ENCODE results near the gene MAP3K21.

MAP3K21 gene

GRCh38 chr1:233316473-233316872, 11.1 kb upstream of the MAP3K21 start:
- H3F3A ChIP-seq (ENCODE audit: control insufficient read depth, insufficient read depth): no peaks in the 10 kb centered on the region
- H3K9me2 ChIP-seq (replicated peaks; ENCODE audit: control insufficient read depth, low read length): no peaks in the 10 kb centered on the region
- no peaks in the 10 kb centered on the region for H4K20me1 ChIP-seq (ENCODE audit: control insufficient read depth, insufficient read depth, low read depth, low read length)
- H3K27ac ChIP-seq (ENCODE audit: low read depth, low read length): no peak overlapping the region
- H3K4me2 ChIP-seq (ENCODE audit: low read length): no peak overlapping the region
- H3K4me3 ChIP-seq (ENCODE audit: low read length): no peak overlapping the region
- H3K4me1 ChIP-seq (ENCODE audit: control insufficient read depth, low read length): no peaks in the 10 kb centered on the region
- no peaks in the 10 kb centered on the region for H3K9me3 ChIP-seq (ENCODE audit: control insufficient read depth, insufficient read depth, low read length)
- H3K79me2 ChIP-seq (ENCODE audit: control insufficient read depth, low read length): no peaks in the 10 kb centered on the region
- H3K36me3 ChIP-seq (ENCODE audit: control insufficient read depth, low read length): no peaks in the 10 kb centered on the region
- no peak for TF ChIP-seq EZH2phosphoT487 (IDR thresholded peaks at IDR 0.05; ENCODE audit: borderline replicate concordance, low read length)
- TF ChIP-seq, protein P1, sequence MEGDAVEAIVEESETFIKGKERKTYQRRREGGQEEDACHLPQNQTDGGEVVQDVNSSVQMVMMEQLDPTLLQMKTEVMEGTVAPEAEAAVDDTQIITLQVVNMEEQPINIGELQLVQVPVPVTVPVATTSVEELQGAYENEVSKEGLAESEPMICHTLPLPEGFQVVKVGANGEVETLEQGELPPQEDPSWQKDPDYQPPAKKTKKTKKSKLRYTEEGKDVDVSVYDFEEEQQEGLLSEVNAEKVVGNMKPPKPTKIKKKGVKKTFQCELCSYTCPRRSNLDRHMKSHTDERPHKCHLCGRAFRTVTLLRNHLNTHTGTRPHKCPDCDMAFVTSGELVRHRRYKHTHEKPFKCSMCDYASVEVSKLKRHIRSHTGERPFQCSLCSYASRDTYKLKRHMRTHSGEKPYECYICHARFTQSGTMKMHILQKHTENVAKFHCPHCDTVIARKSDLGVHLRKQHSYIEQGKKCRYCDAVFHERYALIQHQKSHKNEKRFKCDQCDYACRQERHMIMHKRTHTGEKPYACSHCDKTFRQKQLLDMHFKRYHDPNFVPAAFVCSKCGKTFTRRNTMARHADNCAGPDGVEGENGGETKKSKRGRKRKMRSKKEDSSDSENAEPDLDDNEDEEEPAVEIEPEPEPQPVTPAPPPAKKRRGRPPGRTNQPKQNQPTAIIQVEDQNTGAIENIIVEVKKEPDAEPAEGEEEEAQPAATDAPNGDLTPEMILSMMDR (IDR thresholded peaks at IDR 0.05; ENCODE audit: low read depth, low read length, poor library complexity, severe bottlenecking): no peak
- peaks cover 27% of the 10 kb centered on the region for H3K27me3 ChIP-seq (ENCODE audit: control insufficient read depth, low read length)

- Histone ChIP-seq H3K36me3 (ENCODE audit: control insufficient read depth, low read length) (no peaks in the 10 kb centered on the region), H3F3A (ENCODE audit: control insufficient read depth, insufficient read depth) (no peaks in the 10 kb centered on the region), H3K9me3 (ENCODE audit: control insufficient read depth, insufficient read depth, low read length) (no peaks in the 10 kb centered on the region), H3K27ac (ENCODE audit: low read depth, low read length) (no peak overlapping the region), H3K4me1 (ENCODE audit: control insufficient read depth, low read length) (no peaks in the 10 kb centered on the region), H3K4me2 (ENCODE audit: low read length) (no peak overlapping the region), H3K79me2 (ENCODE audit: control insufficient read depth, low read length) (no peaks in the 10 kb centered on the region), H3K9me2 (replicated peaks; ENCODE audit: control insufficient read depth, low read length) (no peaks in the 10 kb centered on the region), H3K27me3 (ENCODE audit: control insufficient read depth, low read length) (peaks cover 35% of the 10 kb centered on the region), H4K20me1 (ENCODE audit: control insufficient read depth, insufficient read depth, low read depth, low read length) (no peaks in the 10 kb centered on the region), H3K4me3 (ENCODE audit: low read length) (no peak overlapping the region)
- TF ChIP-seq EZH2phosphoT487 (IDR thresholded peaks at IDR 0.05; ENCODE audit: borderline replicate concordance, low read length): no peak
- TF ChIP-seq, protein P1 (IDR thresholded peaks at IDR 0.05; ENCODE audit: low read depth, low read length, poor library complexity, severe bottlenecking): no peak
These were observed 8.3 kb upstream of the MAP3K21 start for GRCh38 chr1:233319272-233319671.

DNA sequence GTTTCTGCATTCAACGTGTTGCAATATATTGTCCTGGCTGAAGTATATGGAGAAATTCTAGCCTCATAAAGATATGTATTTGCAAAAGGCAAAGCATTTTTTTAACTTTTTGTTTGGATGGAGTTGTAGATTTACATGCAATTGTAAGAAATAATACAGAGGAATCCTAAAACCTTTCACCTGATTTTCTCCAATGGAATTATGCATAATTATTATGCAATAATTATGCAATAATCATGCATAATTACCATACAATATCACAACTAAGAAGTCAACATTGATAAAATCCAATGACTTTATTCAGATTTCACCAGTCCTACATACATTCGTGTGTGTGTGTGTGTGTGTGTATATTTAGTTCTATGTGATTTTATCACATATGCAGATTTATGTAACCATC, 7.5 kb upstream of the MAP3K21 start:
- H3K4me1 ChIP-seq (ENCODE audit: control insufficient read depth, low read length): no peaks in the 10 kb centered on the region
- H3K36me3 ChIP-seq (ENCODE audit: control insufficient read depth, low read length): no peaks in the 10 kb centered on the region
- no peak overlapping the region for H3K4me3 ChIP-seq (ENCODE audit: low read length)
- H3K27me3 ChIP-seq (ENCODE audit: control insufficient read depth, low read length): peaks cover 31% of the 10 kb centered on the region
- H3K79me2 ChIP-seq (ENCODE audit: control insufficient read depth, low read length): no peaks in the 10 kb centered on the region
- H3F3A ChIP-seq (ENCODE audit: control insufficient read depth, insufficient read depth): no peaks in the 10 kb centered on the region
- no peak overlapping the region for H3K27ac ChIP-seq (ENCODE audit: low read depth, low read length)
- H3K9me3 ChIP-seq (ENCODE audit: control insufficient read depth, insufficient read depth, low read length): no peaks in the 10 kb centered on the region
- TF ChIP-seq EZH2phosphoT487 (IDR thresholded peaks at IDR 0.05; ENCODE audit: borderline replicate concordance, low read length): no peak
- TF ChIP-seq, protein P1 (IDR thresholded peaks at IDR 0.05; ENCODE audit: low read depth, low read length, poor library complexity, severe bottlenecking): no peak
- no peak overlapping the region for H3K4me2 ChIP-seq (ENCODE audit: low read length)
- no peaks in the 10 kb centered on the region for H3K9me2 ChIP-seq (replicated peaks; ENCODE audit: control insufficient read depth, low read length)
- no peaks in the 10 kb centered on the region for H4K20me1 ChIP-seq (ENCODE audit: control insufficient read depth, insufficient read depth, low read depth, low read length)

Data from DOHH2 (cell line).